ENCODE measurements around the gene RHBDL1.

Gene RHBDL1

DNA sequence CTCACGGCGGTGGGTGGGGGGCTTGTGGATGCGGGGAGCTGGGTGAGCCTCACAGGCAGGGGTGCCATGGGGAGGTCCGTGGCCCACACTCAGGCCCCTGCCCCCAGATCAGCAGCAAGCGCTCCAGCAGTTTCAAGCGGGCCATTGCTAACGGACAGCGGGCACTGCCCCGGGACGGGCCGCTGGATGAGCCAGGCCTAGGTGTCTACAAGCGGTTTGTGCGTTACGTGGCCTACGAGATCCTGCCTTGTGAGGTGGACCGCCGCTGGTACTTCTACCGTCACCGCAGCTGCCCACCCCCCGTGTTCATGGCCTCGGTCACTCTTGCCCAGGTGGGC lies 1.1 kb downstream of the RHBDL1 start:
- no peak for DNase-seq

DNA sequence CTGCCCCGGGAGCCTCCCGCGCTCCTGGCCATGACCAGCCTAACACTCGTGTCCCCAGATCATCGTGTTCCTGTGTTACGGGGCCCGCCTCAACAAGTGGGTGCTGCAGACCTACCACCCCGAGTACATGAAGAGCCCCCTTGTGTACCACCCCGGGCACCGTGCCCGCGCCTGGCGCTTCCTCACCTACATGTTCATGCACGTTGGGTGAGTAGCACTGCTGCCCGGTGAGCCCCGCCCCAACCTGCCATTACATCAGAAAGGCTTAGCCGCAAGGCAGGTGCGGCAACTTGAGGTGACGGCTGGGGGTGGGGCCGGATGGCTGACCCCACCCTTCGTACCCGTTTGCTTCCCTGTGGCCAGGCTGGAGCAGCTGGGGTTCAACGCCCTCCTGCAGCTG lies 1.4 kb downstream of the RHBDL1 start:
- DNase-seq: no peak

DNA sequence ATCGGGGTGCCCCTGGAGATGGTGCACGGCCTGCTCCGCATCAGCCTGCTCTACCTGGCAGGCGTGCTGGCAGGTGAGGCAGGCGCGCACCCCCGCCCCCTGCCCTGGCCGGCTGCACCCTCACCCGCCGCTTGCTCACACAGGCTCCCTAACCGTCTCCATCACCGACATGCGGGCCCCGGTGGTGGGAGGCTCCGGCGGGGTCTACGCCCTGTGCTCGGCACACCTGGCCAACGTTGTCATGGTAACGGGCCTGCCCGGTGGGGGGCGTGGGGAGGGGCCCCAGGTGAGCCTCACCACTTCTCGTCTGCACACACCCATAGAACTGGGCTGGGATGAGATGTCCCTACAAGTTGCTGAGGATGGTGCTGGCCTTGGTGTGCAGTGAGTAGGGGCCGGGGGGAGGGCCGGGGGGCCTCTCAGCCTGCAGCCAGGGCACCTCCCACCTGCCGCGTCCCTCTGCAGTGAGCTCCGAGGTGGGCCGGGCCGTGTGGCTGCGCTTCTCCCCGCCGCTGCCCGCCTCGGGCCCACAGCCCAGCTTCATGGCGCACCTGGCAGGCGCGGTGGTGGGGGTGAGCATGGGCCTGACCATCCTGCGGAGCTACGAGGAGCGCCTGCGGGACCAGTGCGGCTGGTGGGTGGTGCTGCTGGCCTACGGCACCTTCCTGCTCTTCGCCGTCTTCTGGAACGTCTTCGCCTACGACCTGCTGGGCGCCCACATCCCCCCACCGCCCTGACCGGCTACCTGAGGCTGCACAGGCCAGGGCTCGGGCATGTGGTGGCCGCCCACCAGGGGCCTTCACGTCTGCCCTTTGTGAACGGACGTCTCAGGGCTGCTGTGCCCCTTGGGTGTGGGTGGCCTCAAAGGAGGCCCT lies 2.1 kb downstream of the RHBDL1 start:
- no peak for DNase-seq

DNA sequence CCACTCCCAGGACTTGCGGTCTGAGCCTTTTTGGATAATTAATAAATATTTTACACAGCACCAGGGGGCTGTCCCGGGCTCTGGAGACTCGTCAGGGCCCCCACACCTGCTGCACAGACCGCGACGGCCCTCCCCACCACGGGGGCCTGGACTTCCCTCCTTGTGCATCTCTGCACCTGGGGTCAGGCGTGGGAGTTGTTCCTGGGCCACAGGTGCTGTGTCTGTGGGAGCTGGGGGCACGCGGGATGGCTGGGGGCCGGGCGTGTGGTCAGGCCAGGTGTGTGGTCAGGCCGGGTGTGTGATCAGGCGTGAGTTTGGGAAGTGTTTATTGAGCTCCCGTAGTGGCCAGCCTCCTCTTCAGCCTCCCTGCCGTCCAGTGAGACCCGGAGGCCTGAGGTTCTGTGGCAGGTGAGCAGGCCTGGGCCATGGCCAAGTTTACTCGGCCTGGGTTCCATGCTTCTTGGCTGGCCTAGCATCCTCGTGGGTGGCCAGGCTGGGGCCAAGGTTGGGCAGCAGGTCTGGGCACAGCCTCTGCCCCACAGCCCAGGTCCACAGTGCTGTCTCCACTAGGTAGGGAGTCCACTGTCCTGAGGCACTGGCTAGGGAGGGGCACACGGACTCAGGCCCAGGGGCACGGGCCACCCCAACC lies 2.9 kb downstream of the RHBDL1 start:
- no peak for DNase-seq

DNA sequence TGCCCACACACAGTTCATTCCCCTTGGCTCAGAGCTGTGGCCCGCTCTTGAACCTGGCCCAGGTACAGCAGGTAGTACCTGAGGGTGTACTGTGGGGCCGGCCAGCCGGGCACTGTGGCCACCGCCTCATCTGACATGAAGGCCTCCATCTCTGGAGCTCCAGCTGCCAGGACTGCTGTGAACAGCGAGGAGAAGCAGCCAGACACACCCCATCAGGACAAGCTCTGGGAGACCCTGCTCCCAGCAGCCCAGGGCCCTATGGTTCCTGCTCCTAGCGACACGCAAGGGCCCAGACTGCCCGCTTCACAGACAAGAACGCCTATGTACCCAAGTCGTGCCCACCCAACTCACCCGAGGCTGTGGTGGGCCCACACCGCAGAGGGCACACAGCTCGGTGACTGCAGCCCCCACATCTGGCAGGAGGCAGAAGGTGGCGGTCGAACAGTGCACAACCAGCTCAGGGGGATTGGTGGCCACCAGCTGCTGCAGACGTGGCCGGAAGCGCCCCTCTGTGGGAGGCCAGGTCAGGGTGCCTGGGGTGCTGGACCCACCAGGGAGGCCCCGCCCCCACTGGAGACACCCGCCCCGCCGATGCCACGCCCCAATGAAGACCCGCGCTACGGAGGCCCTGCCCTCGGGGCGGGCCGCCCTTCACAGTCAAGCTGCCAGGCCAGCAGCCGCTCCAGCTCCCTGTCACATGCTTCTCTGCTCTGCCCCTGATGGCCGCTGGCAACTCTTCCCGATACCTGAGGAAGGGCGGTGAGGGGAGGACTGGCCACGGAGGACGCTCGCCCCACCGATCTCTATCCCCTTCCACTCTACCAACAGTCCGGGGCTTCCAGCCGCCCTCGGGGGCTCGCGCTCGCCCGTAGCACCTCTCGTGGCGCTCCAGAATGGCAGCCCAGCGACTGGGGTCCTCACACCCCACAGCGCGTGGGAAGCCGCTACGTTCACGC lies 3.7 kb downstream of the RHBDL1 start:
- peak; percentile 80 for DNase-seq

DNA sequence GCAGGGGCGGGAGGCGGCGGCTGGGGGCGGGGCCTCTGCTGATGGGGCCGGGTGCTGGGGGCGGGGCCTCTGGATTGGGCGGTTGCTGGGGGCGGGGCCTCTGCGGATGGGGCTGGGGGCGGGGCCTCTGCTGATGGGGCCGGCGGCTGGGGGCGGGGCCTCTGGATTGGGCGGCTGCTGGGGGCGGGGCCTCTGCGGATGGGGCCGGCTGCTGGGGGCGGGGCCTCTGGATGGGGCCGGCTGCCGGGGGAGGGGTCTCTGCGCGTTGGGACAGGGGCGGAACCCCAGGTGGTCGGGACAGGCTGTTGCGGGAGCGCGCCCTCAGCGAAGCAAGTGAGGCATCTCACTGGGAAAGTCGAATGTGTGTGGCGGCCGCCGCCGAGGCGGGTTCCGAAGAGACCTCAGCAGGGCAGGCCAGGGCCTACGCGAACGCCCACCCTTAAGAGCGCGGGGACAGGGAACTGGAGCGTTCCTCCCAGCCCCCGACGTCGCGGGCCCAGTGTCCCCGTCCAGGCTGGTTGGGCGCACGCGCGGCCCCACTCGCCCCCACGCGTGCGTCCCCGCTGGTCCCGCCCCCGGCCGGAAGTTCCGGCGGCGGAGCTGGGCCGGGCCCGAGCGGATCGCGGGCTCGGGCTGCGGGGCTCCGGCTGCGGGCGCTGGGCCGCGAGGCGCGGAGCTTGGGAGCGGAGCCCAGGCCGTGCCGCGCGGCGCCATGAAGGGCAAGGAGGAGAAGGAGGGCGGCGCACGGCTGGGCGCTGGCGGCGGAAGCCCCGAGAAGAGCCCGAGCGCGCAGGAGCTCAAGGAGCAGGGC lies 4.5 kb downstream of the RHBDL1 start, which contains the start of gene STUB1:
Gene STUB1, plus strand, starts transcription at position 597 of the 811 bp plus-strand sequence. Its CDS starts 116 bp downstream, at position 713.
- DNase-seq: peak; percentile 93

DNA sequence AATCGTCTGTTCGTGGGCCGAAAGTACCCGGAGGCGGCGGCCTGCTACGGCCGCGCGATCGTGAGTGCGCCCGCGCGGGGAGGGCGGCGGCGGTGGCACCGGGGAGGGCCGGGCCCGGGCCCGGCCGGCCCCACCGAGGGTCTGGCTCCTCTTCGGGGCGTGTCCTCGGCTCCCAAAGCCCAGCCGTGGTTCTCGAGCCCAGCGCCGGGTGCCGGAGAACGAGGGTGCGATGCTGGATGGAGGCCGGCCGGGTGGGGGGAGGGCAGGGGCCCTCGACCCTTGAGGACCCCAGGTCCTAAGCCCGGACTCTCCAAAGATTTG lies 5.1 kb downstream of the RHBDL1 start:
- no peak for DNase-seq

DNA sequence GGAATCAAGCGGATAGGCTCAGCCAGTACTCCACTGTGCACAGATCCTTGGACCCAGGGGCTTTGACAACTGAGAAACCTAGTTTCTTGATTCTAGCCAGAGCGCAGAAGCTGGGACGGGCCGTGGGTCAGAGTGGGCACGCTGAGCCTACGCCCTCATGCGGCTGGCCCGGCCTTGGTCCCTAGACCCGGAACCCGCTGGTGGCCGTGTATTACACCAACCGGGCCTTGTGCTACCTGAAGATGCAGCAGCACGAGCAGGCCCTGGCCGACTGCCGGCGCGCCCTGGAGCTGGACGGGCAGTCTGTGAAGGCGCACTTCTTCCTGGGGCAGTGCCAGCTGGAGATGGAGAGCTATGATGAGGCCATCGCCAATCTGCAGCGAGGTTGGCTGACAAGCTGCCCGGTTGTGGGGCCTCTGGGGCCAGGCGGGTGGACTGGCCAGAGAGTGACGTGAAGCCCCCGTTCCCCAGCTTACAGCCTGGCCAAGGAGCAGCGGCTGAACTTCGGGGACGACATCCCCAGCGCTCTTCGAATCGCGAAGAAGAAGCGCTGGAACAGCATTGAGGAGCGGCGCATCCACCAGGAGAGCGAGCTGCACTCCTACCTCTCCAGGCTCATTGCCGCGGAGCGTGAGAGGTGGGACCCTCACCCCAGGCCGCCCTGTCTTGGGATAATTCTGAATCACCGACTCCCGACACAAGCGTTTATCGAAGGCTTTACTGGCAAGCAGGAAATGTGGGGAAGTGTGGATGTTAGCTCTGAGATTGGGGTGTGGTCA lies 5.7 kb downstream of the RHBDL1 start:
- peak; percentile 60 for DNase-seq

DNA sequence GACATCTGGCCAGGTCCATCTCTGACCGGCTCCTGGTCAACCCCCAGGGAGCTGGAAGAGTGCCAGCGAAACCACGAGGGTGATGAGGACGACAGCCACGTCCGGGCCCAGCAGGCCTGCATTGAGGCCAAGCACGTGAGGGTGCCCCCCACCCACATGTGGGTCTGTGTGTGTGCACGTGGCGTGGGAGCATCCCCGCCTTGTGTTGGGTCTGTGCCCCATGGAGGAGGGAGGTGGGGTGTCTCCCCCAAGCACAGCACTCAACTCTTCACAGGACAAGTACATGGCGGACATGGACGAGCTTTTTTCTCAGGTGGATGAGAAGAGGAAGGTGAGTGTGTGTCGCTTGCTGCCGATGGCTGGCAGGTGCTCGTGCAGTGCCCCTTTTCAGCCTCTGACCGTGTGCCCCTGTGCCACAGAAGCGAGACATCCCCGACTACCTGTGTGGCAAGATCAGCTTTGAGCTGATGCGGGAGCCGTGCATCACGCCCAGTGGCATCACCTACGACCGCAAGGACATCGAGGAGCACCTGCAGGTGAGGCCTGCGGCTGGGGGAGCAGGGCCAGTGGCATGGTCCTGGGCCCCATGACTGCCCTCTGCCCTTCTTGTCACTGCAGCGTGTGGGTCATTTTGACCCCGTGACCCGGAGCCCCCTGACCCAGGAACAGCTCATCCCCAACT lies 6.4 kb downstream of the RHBDL1 start:
- DNase-seq: peak; percentile 23

DNA sequence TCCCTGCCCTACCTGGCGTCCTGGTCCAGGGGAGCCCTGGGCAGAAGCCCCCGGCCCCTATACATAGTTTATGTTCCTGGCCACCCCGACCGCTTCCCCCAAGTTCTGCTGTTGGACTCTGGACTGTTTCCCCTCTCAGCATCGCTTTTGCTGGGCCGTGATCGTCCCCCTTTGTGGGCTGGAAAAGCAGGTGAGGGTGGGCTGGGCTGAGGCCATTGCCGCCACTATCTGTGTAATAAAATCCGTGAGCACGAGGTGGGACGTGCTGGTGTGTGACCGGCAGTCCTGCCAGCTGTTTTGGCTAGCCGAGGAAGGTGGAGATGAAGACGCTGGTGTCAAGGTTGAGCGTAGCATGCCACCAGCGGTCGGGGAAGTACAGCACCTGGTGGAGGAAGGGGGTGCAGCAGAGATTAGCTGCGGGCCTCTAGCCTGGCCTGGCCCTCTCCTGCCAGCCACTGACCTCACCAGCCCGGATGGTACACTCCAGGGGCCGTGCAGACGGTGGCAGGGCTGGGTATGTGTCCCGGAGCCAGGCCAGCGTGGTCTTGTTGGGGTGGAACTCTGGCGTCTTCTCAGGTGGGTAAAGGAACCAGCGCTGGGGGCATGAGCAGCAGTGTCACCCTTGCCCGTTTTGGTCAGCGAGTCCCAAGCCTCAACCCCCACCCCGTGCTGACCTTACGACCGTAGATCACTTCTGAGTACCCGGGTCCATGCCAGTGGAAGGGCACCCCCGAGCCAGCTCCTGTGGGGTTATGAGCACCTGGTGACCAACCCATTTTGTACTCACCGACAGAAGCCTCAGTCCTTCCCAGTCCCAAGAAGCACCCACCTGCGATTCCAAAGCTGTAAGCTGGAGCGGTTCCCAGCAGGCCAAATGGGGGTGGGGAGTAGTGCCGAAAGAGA lies 7.3 kb downstream of the RHBDL1 start:
- no peak for DNase-seq

DNA sequence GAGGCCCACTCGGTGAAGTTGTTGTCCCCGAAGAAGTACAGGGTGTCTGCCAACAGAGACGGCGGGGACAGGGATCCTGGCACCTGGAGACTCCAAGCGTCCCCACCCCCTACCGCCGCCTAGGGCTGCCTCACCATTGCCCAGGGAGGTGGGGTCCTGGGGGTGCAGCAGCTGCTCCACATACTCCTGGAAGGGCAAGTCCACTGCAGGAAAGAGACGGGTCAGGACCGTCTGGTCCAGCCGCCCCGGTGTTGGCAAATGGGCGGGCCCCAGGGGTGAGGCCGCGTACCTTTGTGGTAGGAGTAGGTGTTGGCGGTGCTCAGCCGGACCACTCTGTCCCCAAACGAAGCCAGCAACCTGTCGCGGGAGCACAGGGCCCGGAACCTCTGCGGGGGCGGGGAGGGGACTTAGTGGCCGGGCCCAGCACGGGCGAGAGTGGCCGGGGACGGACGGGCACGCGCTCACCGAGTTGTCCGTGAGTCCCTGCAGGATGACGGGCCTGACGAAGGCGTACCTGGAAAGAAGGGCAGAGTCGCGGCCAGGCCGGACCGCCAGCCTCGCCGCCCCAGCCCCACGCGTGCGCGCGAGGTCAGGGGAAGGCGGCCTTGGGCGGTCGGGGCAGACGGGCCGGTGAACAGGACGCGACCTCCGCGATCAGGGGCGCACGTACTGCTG lies 8.1 kb downstream of the RHBDL1 start:
- peak; percentile 46 for DNase-seq

DNA sequence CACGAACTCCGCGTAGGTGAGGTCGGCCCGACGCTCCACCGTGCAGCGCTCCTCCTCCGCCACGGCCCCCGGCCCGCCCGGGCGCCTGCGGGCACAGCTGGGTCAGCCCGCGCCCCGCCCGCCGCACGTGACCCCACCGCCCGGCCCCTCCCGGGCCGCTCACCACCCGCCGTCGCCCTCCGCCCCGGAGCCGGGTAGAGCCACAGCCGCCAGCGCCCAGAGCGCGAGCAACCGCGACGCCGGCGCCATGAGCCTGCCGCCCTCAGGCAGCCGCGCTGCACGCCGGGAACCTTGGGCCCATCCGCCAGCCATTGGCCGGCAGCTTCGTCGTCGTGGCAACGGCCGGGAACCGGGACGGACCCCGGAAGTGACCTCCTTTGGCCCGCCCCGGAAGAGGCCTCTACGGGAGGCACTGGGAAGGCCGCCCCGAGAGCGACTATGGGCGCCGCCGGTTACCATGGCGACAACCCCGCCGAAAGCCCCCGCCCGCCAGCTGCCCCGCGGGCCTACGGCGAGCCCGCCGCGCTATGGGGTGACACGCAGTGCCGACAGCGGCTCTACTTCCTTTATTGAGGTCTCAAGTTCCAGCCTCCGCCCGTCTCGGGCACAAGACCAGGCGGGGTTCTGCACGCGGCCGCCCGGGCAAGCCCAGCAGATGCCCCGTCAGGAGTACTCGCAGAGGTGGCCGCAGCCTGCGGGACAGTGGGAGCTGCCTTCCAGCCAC lies 8.8 kb downstream of the RHBDL1 start, which contains the start of gene JMJD8:
Gene JMJD8, minus strand, starts transcription at position 264 of the 724 bp plus-strand sequence. Its CDS starts 15 bp downstream, at position 249.
- peak; percentile 98 for DNase-seq

DNA sequence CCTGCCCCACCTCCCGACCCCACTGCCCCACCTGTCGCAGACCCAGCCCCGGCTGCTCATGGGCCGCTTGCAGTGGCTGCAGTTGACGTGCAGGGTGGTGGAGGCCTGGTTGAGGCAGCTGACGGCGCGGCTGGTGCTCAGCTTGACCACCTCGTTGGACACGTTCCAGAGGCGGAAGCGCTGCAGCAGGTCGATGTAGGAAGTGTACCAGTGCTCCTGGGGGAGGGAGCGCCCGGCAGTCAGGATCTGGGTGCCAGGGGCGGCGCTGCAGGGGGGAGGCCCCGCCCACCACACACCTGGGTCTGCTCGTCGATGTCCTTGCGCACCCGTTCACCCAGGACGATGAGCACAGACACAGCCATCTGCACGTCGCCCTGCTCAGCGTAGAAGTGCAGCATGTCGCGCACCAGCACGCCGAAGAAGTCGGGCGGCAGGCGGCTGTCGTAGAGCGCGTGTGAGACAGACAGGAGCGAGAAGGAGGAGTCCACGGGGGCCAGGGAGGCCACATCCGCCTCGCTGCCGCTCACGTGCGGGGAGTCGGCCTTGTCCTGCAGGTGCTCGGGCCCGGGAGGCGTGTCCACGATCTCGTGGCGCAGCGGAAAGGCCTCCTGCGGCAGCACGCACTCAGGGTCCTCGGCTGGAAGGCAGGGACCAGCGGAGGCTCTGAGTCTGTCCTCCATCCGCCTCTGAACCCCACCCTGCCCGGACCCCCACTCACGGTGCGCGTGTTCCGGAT lies 9.7 kb downstream of the RHBDL1 start:
- DNase-seq: no peak

DNA sequence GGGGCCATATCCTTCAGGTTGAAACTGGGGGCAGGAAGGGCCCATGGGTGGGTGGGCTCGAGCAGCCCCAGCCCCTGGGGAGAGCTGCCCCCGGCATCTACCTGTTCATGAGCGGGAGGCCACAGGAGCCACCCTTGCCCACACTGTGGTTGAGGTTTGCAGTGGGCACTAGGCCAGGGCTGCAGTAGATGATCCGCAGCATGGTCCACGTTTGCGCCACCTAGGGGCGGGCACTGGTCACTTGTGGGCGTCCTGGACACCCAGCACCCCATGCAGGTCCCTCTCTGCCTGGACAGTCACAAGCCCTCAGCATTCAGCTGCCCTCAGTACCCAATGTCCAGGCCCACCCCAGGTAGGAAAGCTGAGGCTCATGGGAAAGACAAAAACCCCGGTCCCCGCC lies 10.5 kb downstream of the RHBDL1 start:
- DNase-seq: peak; percentile 20

DNA sequence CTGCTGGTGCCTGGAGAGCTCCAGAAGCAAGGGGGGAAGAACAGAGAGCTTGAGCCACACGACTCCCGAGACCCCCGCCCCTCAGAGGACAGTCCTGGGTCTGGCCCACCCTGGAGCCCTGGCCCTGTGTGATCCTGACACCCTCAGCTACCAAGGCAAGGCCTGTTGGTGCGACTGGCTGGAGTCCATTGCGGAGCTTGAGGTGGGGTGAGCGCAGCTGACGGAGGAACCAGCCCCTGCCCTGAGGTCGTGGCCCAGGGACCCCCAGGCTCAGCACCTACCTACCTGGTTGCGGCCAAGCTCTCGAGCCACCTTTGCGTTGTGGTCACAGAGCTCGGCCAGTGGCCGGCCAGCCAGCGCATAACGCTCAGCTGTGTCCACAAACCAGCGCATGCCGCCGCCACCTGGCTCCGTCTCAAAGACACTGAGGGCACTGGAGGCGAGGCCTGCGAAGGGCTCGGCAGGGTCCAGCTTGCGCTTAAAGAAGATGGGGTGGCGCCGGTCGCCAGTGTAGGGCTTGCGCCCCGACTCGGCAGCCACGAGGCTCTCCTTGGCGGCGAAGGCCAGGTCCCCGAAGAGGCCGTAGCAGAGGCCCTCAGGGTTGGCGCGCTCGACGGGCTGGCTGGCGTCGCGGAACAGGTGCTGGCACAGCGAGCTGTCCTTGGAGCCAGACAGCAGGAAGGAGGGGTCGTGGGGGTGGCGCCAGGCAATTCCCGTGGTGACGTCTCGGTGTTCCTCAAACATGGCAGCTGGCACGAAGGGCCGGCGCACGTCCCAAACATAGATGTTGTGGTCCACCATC lies 11.2 kb downstream of the RHBDL1 start:
- DNase-seq: no peak

DNA sequence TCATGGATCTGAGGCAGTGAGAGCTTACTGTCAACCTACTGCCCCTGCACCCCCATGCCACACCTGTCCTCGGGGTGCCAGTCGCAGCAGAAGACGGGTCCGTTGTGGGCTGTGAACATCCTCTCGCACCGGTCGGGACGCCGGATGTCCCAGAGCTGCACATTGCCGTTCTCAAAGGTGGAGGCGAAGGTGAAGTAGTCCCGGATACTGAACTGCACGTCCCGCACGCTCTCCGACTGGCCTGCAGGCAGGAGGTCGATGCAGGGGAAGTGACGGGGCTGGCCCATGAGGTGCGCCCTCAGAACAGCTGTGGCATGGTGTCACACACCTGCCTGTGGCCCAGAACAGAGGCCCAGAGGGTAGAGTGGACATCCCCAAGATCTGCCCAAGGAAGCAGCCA lies 12.0 kb downstream of the RHBDL1 start:
- no peak for DNase-seq

Measured in OCI-M1 (cell line).